Neural cell (in vitro differentiated cells): ENCODE results near the gene SERPINB5. TPM values are rescaled to one million over a fixed set of nuclear protein-coding genes. Genes with fewer than 3 reads are reported as not detected.

Experiments used
- H2AFZ ChIP-seq: fragments of 200-600, 300-800 bp; sonication (generic), shearing (Covaris generic); 2 replicates; pipeline ENCODE4 v1.6.0; 2014; ENCODE audit warnings: low read depth, mild to moderate bottlenecking, antibody characterized with exemption, low read length, moderate library complexity
- H3F3A ChIP-seq: fragments of 200-600 bp; shearing (Covaris generic); 2 replicates; pipeline ENCODE4 v1.6.1; 2016; ENCODE audit warnings: mild to moderate bottlenecking, moderate library complexity, mixed read lengths, antibody characterized with exemption, low read length; ENCODE audit not compliant: insufficient read depth, poor library complexity, severe bottlenecking
- H3K27ac ChIP-seq: fragments of 200-600, 300-800 bp; sonication (generic), shearing (Covaris generic); 2 replicates; pipeline ENCODE4 v1.5.1; 2014; ENCODE audit warnings: mild to moderate bottlenecking, low read length, moderate library complexity
- H3K27me3 ChIP-seq: fragments of 300-800, 200-600 bp; sonication (generic), shearing (Covaris generic); 2 replicates; pipeline ENCODE4 v1.6.0; 2014; ENCODE audit warnings: mild to moderate bottlenecking, low read depth, low read length, moderate library complexity; ENCODE audit not compliant: insufficient read depth
- H3K36me3 ChIP-seq: fragments of 300-800, 200-600 bp; sonication (generic), shearing (Covaris generic); 2 replicates; pipeline ENCODE4 v1.5.1; 2014; ENCODE audit warnings: mild to moderate bottlenecking, antibody characterized with exemption, low read length, moderate library complexity; ENCODE audit not compliant: insufficient read depth
- H3K4me2 ChIP-seq: fragments of 300-800, 200-600 bp; sonication (generic), shearing (Covaris generic); 2 replicates; pipeline ENCODE4 v1.6.0; 2014; ENCODE audit warnings: mild to moderate bottlenecking, low read length
- H3K4me3 ChIP-seq: fragments of 300-800, 200-600 bp; sonication (generic), shearing (Covaris generic); 2 replicates; pipeline ENCODE4 v1.5.1; 2014; ENCODE audit warnings: mild to moderate bottlenecking, low read length, moderate library complexity
- H3K79me2 ChIP-seq: fragments of 200-600 bp; shearing (Covaris generic); replicated peaks from 2 replicates; pipeline ENCODE4 v1.6.0; 2014; ENCODE audit warnings: mild to moderate bottlenecking, low read length, moderate library complexity; ENCODE audit not compliant: insufficient read depth
- H3K9ac ChIP-seq: fragments of 300-800, 200-600 bp; sonication (generic), shearing (Covaris generic); 2 replicates; pipeline ENCODE4 v1.6.1; 2016; ENCODE audit warnings: mild to moderate bottlenecking, low read length, mixed read lengths
- H3K9me2 ChIP-seq: fragments of 200-600 bp; shearing (Covaris generic); 2 replicates; pipeline ENCODE4 v1.6.1; 2016; ENCODE audit warnings: mild to moderate bottlenecking, low read length, mixed read lengths; ENCODE audit not compliant: insufficient read depth
- H3K9me3 ChIP-seq: fragments of 200-600, 300-800 bp; sonication (generic), shearing (Covaris generic); 2 replicates; pipeline ENCODE4 v1.6.1; 2016; ENCODE audit warnings: mild to moderate bottlenecking, mixed run types, low read length, moderate library complexity, mixed read lengths
- H4K20me1 ChIP-seq: fragments of 200-600 bp; shearing (Covaris generic); 2 replicates; pipeline ENCODE4 v1.6.1; 2016; ENCODE audit warnings: mild to moderate bottlenecking, mixed run types; ENCODE audit not compliant: insufficient read depth
- CTCF ChIP-seq: fragments of 450-650 bp; IDR thresholded peaks from 2 replicates; pipeline ENCODE4 v1.5.1; 2014; ENCODE audit warnings: antibody characterized with exemption, mild to moderate bottlenecking, moderate library complexity; ENCODE audit not compliant: poor library complexity, severe bottlenecking
- EP300 ChIP-seq: fragments of 450-650 bp; conservative IDR thresholded peaks from 2 replicates; pipeline ENCODE4 v1.6.1; 2014; ENCODE audit warnings: antibody characterized with exemption, mild to moderate bottlenecking, moderate library complexity; ENCODE audit not compliant: poor library complexity, severe bottlenecking
- EZH2 ChIP-seq: fragments of 200-600, 300-800 bp; shearing (Covaris generic), sonication (generic); IDR thresholded peaks from 2 replicates; pipeline ENCODE4 v1.6.1; 2014; ENCODE audit warnings: antibody characterized with exemption, low read length, borderline replicate concordance, mild to moderate bottlenecking; ENCODE audit not compliant: insufficient read depth, poor library complexity, severe bottlenecking
- MXI1 ChIP-seq: fragments of 450-650 bp; conservative IDR thresholded peaks from 2 replicates; pipeline ENCODE4 v1.6.1; 2014; ENCODE audit warnings: antibody characterized with exemption, mild to moderate bottlenecking; ENCODE audit not compliant: poor library complexity, severe bottlenecking
- RAD21 ChIP-seq: fragments of 450-650 bp; conservative IDR thresholded peaks from 2 replicates; pipeline ENCODE4 v1.6.1; 2014; ENCODE audit warnings: antibody characterized with exemption, mild to moderate bottlenecking, moderate library complexity
- REST ChIP-seq: IDR thresholded peaks from 2 replicates; pipeline ENCODE4 v1.6.1; 2012; ENCODE audit warnings: borderline replicate concordance
- TAF1 ChIP-seq: IDR thresholded peaks from 2 replicates; pipeline ENCODE4 v1.6.1; 2012; ENCODE audit warnings: low read depth
- polyA plus RNA-seq: library from polyadenylated mRNA; depleted of rRNA; stranded (reverse); fragments of >200 nt; gene quantifications from 2 replicates; pipeline ENCODE4 v1.2.3, GENCODE V29; 2014

Gene SERPINB5
- polyA plus RNA-seq, 1 donor from 2014 or later = not detected

GRCh38 chr18:63479826-63480225, 3.1 kb downstream of the SERPINB5 start:
- Histone ChIP-seq H3K9me2 (no peaks in the 10 kb centered on the region), H3K27ac (no peak overlapping the region), H3K27me3 (no peaks in the 10 kb centered on the region), H4K20me1 (no peaks in the 10 kb centered on the region), H2AFZ (no peak overlapping the region), H3K4me3 (no peak overlapping the region), H3K79me2 (no peaks in the 10 kb centered on the region), H3F3A (no peaks in the 10 kb centered on the region), H3K9me3 (no peaks in the 10 kb centered on the region), H3K9ac (no peak overlapping the region), H3K4me2 (no peak overlapping the region), H3K36me3 (no peaks in the 10 kb centered on the region)
- no peak for TF ChIP-seq TAF1
- no peak for TF ChIP-seq RAD21
- TF ChIP-seq CTCF = no peak
- TF ChIP-seq REST = no peak
- no peak for TF ChIP-seq EP300

GRCh38 chr18:63480476-63480875, 3.7 kb downstream of the SERPINB5 start:
- Histone ChIP-seq H2AFZ (no peak overlapping the region), H3K9me3 (no peaks in the 10 kb centered on the region), H3K27me3 (no peaks in the 10 kb centered on the region), H3K9me2 (no peaks in the 10 kb centered on the region), H3K79me2 (no peaks in the 10 kb centered on the region), H4K20me1 (no peaks in the 10 kb centered on the region), H3K9ac (no peak overlapping the region), H3K4me2 (no peak overlapping the region), H3K36me3 (no peaks in the 10 kb centered on the region), H3K27ac (no peak overlapping the region), H3K4me3 (no peak overlapping the region), H3F3A (no peaks in the 10 kb centered on the region)
- TF ChIP-seq EP300 (no peak), TAF1 (no peak), MXI1 (no peak), CTCF (no peak), REST (no peak), EZH2 (no peak), RAD21 (no peak)
